GM12878 (cell line): ENCODE results near the gene TP53BP1. TPM values are rescaled to one million over a fixed set of nuclear protein-coding genes. Genes with fewer than 3 reads are reported as not detected.

Experiments used
- ATAC-seq: fragments of 200-7000 bp; cut with Tn5 transposase; 3 replicates; pipeline ENCODE4 v1.9.1; 2020; ENCODE audit warnings: mild to moderate bottlenecking, moderate library complexity
- BruUV-seq: library from RNA; stranded (reverse); fragments of 400-500 nt; replicated peaks from 2 replicates; lab custom pipeline; 2021; lab: Mats Ljungman, UMichigan
- CTCF ChIA-PET: fragments of 300-600 bp; sonication (Branson Sonifier 250); formaldehyde crosslinking; extraction: SDS; loops from one replicate; lab custom pipeline; 2021; ENCODE audit warnings: inconsistent platforms; lab: Yijun Ruan, JAX
- POLR2A ChIA-PET: fragments of 350-600 bp; formaldehyde crosslinking; extraction: SDS; loops from one replicate; lab custom pipeline; 2021; ENCODE audit warnings: inconsistent platforms; lab: Charles Lee
- RAD21 ChIA-PET: fragments of 300-600 bp; sonication (Branson Sonifier 250); formaldehyde crosslinking; loops from one replicate; lab custom pipeline; 2023; ENCODE audit warnings: antibody characterized with exemption; ENCODE audit not compliant: unreplicated experiment; lab: Charles Lee
- SMC1A ChIA-PET: fragments of 300-600 bp; sonication (Branson Sonifier 250); formaldehyde crosslinking; loops from one replicate; lab custom pipeline; 2023; ENCODE audit not compliant: unreplicated experiment, uncharacterized antibody; lab: Charles Lee
- DNase-seq: peaks from one replicate; pipeline ENCODE4 v3.0.0-alpha.2; 2011; ENCODE audit warnings: low read depth, low spot score
- FAIRE-seq: peaks from 3 replicates; lab custom pipeline; 2011; peaks lifted over from hg19 to GRCh38; lab: Jason Lieb, UNC
- H2AFZ ChIP-seq: 2 replicates; pipeline ENCODE4 v1.6.0; 2011; ENCODE audit warnings: low read depth, low read length, control low read depth; ENCODE audit not compliant: control insufficient read depth
- H3K27ac ChIP-seq: 2 replicates; pipeline ENCODE4 v1.5.1; 2011; ENCODE audit warnings: control low read depth; ENCODE audit not compliant: control insufficient read depth, insufficient read depth
- H3K27me3 ChIP-seq, 2 experiments: replicated peaks in 1 of 2; 2 replicates each; pipeline versions ENCODE4 v1.6.0 to v1.6.1; 2011; ENCODE audit warnings: low read length in 1 of 2; ENCODE audit not compliant: control insufficient read depth in 2 of 2, insufficient read depth in 2 of 2
- H3K36me3 ChIP-seq, 2 experiments: 2 replicates each; pipeline ENCODE4 v1.5.1; 2011; ENCODE audit warnings: low read length in 1 of 2; ENCODE audit not compliant: control insufficient read depth in 2 of 2, insufficient read depth in 2 of 2
- H3K4me1 ChIP-seq: 2 replicates; pipeline ENCODE4 v1.6.1; 2011; ENCODE audit warnings: mild to moderate bottlenecking, low read length, moderate library complexity, mixed read lengths; ENCODE audit not compliant: control insufficient read depth, insufficient read depth
- H3K4me2 ChIP-seq: 2 replicates; pipeline ENCODE4 v1.6.0; 2011; ENCODE audit warnings: control low read depth; ENCODE audit not compliant: control insufficient read depth, insufficient read depth
- H3K4me3 ChIP-seq: fragments of 200-600 bp; sonication (generic); 2 replicates; pipeline ENCODE4 v1.5.1; 2016
- H3K79me2 ChIP-seq: 2 replicates; pipeline ENCODE4 v1.6.0; 2011; ENCODE audit warnings: low read length; ENCODE audit not compliant: control insufficient read depth, insufficient read depth
- H3K9ac ChIP-seq: 2 replicates; pipeline ENCODE4 v1.8.0; 2011; ENCODE audit warnings: low read length, control low read depth, mixed read lengths; ENCODE audit not compliant: control insufficient read depth, insufficient read depth
- H3K9me3 ChIP-seq: replicated peaks from 3 replicates; pipeline ENCODE4 v1.5.1; 2011; ENCODE audit warnings: mild to moderate bottlenecking, low read length; ENCODE audit not compliant: control insufficient read depth, insufficient read depth
- H4K20me1 ChIP-seq: 2 replicates; pipeline ENCODE4 v1.6.0; 2011; ENCODE audit not compliant: control insufficient read depth, insufficient read depth
- BCL11A ChIP-seq: IDR thresholded peaks from 2 replicates; pipeline ENCODE4 v1.6.1; 2011; ENCODE audit warnings: low read depth, low read length
- CBX3 ChIP-seq: fragments of 200-600 bp; sonication (generic); IDR thresholded peaks from 2 replicates; pipeline ENCODE4 v1.6.1; 2016; ENCODE audit warnings: low read depth, borderline replicate concordance
- CEBPB ChIP-seq, 2 experiments: fragments of 150-350 bp in 1 of 2; IDR thresholded peaks; 2 replicates each; pipeline ENCODE4 v1.6.1; 2012 to 2014; ENCODE audit warnings: low read depth in 2 of 2, low read length in 2 of 2, borderline replicate concordance in 1 of 2, inconsistent platforms in 1 of 2
- CHD2 ChIP-seq: IDR thresholded peaks from 2 replicates; pipeline ENCODE4 v1.6.1; 2011; ENCODE audit warnings: low read depth, low read length, improper control_type of control experiment, borderline replicate concordance
- ETV6 ChIP-seq, 2 experiments: fragments of 450-650 bp in 1 of 2; IDR thresholded peaks in 1 of 2; conservative IDR thresholded peaks in 1 of 2; 2 replicates each; pipeline ENCODE4 v1.6.1; 2014; ENCODE audit warnings: antibody characterized with exemption in 1 of 2, borderline replicate concordance in 1 of 2, low read depth in 1 of 2, mild to moderate bottlenecking in 1 of 2, moderate library complexity in 1 of 2
- GABPA ChIP-seq: IDR thresholded peaks from 2 replicates; pipeline ENCODE4 v1.6.1; 2014; ENCODE audit warnings: antibody characterized with exemption, low read depth, mild to moderate bottlenecking, inconsistent platforms
- MYC ChIP-seq: IDR thresholded peaks from 2 replicates; pipeline ENCODE4 v1.6.1; 2011; ENCODE audit warnings: mild to moderate bottlenecking, low read length, moderate library complexity, inconsistent platforms; ENCODE audit not compliant: insufficient read depth, insufficient replicate concordance, insufficient read length, severe bottlenecking
- NR2C2 ChIP-seq: IDR thresholded peaks from 2 replicates; pipeline ENCODE4 v1.6.1; 2011; ENCODE audit warnings: borderline replicate concordance, low read depth; ENCODE audit not compliant: control insufficient read depth, insufficient read length
- PAX8 ChIP-seq: fragments of 450-650 bp; IDR thresholded peaks from 2 replicates; pipeline ENCODE4 v1.6.1; 2017; ENCODE audit warnings: mild to moderate bottlenecking, moderate library complexity
- POLR2A ChIP-seq: IDR thresholded peaks from 2 replicates; pipeline ENCODE4 v1.6.1; 2011; ENCODE audit warnings: low read depth, mild to moderate bottlenecking, low read length
- RCOR1 ChIP-seq: conservative IDR thresholded peaks from 2 replicates; pipeline ENCODE4 v1.6.1; 2012; ENCODE audit warnings: low read depth, low read length, improper control_type of control experiment
- SPI1 ChIP-seq: IDR thresholded peaks from 2 replicates; pipeline ENCODE4 v1.6.1; 2011; ENCODE audit warnings: low read depth, mild to moderate bottlenecking, low read length, moderate library complexity, borderline replicate concordance; ENCODE audit not compliant: insufficient read depth
- TCF12 ChIP-seq: IDR thresholded peaks from 2 replicates; pipeline ENCODE4 v1.6.1; 2011; ENCODE audit warnings: low read depth, mild to moderate bottlenecking, low read length
- YBX1 ChIP-seq: fragments of 450-650 bp; IDR thresholded peaks from 2 replicates; pipeline ENCODE4 v1.6.1; 2016; ENCODE audit warnings: antibody characterized with exemption
- ZNF207 ChIP-seq: fragments of 450-650 bp; IDR thresholded peaks from 2 replicates; pipeline ENCODE4 v1.6.1; 2014; ENCODE audit warnings: antibody characterized with exemption, mild to moderate bottlenecking, borderline replicate concordance
- ZNF622 ChIP-seq: fragments of 450-650 bp; IDR thresholded peaks from 2 replicates; pipeline ENCODE4 v1.6.1; 2017; ENCODE audit warnings: mild to moderate bottlenecking, inconsistent platforms
- ZSCAN29 ChIP-seq: fragments of 450-650 bp; IDR thresholded peaks from 2 replicates; pipeline ENCODE4 v1.6.1; 2017; ENCODE audit warnings: mild to moderate bottlenecking, moderate library complexity
- WGBS: methylation state at CpG from one replicate; pipeline ENCODE4 v1.1.6; 2016; ENCODE audit warnings: low lambda C conversion rate; ENCODE audit not compliant: insufficient replicate concordance, insufficient coverage; ENCODE audit errors: missing lambda C conversion rate; 5-methylcytosine and 5-hydroxymethylcytosine counted together
- in situ Hi-C: fragments of 300-500 bp; cut with MboI; formaldehyde crosslinking; loops from 9 replicates; pipeline ENCODE4 v1.14.3; 2018; ENCODE audit warnings: mixed read lengths
- intact Hi-C: fragments of 100-400 bp; cut with micrococcal nuclease; formaldehyde crosslinking; loops from one replicate; pipeline ENCODE4 v1.14.2; 2022; ENCODE audit not compliant: unreplicated experiment
- polyA plus RNA-seq, 11 experiments: library from polyadenylated mRNA; depleted of rRNA in 4 of 11; unstranded in 6 of 11; stranded (reverse) in 5 of 11; fragments of >200 nt; fragmentation: Nextera tagmentation in 4 of 11; fragmentation: Illumina TruSeq in 1 of 11; extraction: Ambion mirVana in 4 of 11; extraction: Trizol in 1 of 11; gene quantifications; 1 replicate in 1 of 11; 2 replicates in 10 of 11; pipeline versions ENCODE4 v1.2.1 to v1.2.3, GENCODE V29; 2011 to 2016; ENCODE audit warnings: inconsistent platforms in 2 of 11, missing spikeins in 2 of 11, low read depth in 1 of 11
- total RNA-seq, 4 experiments: library from RNA; depleted of rRNA in 3 of 4; stranded (reverse); fragments of >200 nt in 3 of 4; fragmentation: Illumina TruSeq in 1 of 4; extraction: Trizol in 1 of 4; gene quantifications; 2 replicates each; pipeline versions ENCODE4 v1.2.1 to v1.2.3, GENCODE V29; 2013 to 2021
- TF ChIP-seq, protein P1 (sequence below): IDR thresholded peaks from 2 replicates; pipeline ENCODE4 v1.6.1; 2011; ENCODE audit warnings: low read depth, low read length, improper control_type of control experiment, borderline replicate concordance
- TF ChIP-seq, protein P2 (sequence below): IDR thresholded peaks from 2 replicates; pipeline ENCODE4 v1.6.1; 2012; ENCODE audit warnings: low read length, inconsistent platforms
- TF ChIP-seq, protein P3 (sequence below): fragments of 450-650 bp; IDR thresholded peaks from 2 replicates; pipeline ENCODE4 v1.6.1; 2018; ENCODE audit warnings: borderline replicate concordance, mild to moderate bottlenecking; ENCODE audit not compliant: partially characterized antibody

The TP53BP1 gene
- total and polyA plus RNA-seq, 10 of the 15 experiments (the other 5 are each of a cell fraction or from before 2014, with no cell fraction given), result 6.2 to 50.2 (median 19.3) TPM

DNA sequence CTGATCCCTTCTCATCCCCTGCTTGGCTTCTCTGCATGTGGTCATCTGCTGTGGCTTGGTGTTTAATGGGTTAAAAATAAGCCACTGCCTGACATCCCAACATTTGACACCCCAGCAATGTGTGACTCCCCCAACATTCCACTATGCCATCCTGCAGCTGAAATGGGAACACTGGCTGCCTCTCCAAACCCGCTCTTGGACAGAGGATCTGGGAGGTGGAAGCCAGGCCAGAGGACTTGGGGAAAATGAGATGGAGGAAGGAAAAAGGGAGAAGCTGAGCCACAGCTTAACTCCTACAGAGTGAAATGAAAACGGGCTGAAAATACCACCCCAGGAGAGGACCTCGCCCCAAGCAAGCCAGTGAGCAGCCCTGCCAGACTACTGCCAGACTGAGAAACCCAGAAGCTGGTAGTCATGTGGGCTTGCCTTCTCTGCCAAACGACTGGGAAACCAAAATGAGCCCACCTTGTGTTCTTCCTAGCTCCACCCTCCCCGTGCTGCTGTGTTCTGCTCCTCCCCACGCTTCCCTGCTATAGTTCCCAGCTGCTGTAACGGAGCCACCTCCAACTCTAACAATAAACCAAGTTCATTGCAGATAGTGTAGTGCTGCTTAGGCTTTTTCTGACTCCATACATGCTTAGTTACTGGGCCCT, 38.2 kb upstream of the TP53BP1 start:
- no peak overlapping the region for H3K9ac ChIP-seq
- POLR2A ChIA-PET, result no interaction called here
- no peaks in the 10 kb centered on the region for H3K4me1 ChIP-seq
- intact Hi-C loops (no loop called here), in situ Hi-C loops (loop anchor here (10.0 kb wide), 1 partner anchor 74 kb away; no protein-coding TSS in a partner anchor)
- no peak overlapping the region for H3K4me2 ChIP-seq
- DNase-seq (no peak), FAIRE-seq (no peak), ATAC-seq (no peak)
- BruUV-seq, result no TSS peak
- no peaks in the 10 kb centered on the region for H3K79me2 ChIP-seq
- CTCF ChIA-PET, result interaction anchor here (0.9 kb wide), 1 partner anchor 17 kb away, joined by 3 read pairs; no protein-coding TSS in a partner anchor
- H2AFZ ChIP-seq, result no peak overlapping the region
- RAD21 ChIA-PET, result interaction anchor here (1.2 kb wide), 1 partner anchor 17 kb away, joined by 4 read pairs; no protein-coding TSS in a partner anchor
- WGBS, result 42% methylated on average over 7 of the region's 7 CpGs
- peaks cover 0 to 3% of the 10 kb centered on the region in 2 experiments; a peak in 3 of 4 replicates for H3K36me3 ChIP-seq
- H3K27ac ChIP-seq, result no peak overlapping the region
- TF ChIP-seq POLR2A, result no peak
- no peak for TF ChIP-seq ZSCAN29
- no peak for TF ChIP-seq TCF12
- TF ChIP-seq, protein P1, sequence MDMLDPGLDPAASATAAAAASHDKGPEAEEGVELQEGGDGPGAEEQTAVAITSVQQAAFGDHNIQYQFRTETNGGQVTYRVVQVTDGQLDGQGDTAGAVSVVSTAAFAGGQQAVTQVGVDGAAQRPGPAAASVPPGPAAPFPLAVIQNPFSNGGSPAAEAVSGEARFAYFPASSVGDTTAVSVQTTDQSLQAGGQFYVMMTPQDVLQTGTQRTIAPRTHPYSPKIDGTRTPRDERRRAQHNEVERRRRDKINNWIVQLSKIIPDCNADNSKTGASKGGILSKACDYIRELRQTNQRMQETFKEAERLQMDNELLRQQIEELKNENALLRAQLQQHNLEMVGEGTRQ, result no peak
- no peak for TF ChIP-seq GABPA
- no peak for TF ChIP-seq PAX8
- no peak for TF ChIP-seq RCOR1
- TF ChIP-seq ZNF207, result no peak
- no peak for TF ChIP-seq ETV6 (conservative IDR thresholded peaks at IDR 0.05 in 1 of 2, IDR thresholded peaks at IDR 0.05 in 1 of 2; ENCODE audit: borderline replicate concordance in 1 of 2, low read depth in 1 of 2)
- TF ChIP-seq YBX1, result no peak
- TF ChIP-seq SPI1, result no peak
- no peak for TF ChIP-seq NR2C2
- no peak for TF ChIP-seq CEBPB (IDR thresholded peaks at IDR 0.05; ENCODE audit: borderline replicate concordance in 1 of 2, low read depth in 2 of 2, low read length in 2 of 2)
- TF ChIP-seq CHD2, result no peak
- no peak for TF ChIP-seq ZNF622
- TF ChIP-seq, protein P2, sequence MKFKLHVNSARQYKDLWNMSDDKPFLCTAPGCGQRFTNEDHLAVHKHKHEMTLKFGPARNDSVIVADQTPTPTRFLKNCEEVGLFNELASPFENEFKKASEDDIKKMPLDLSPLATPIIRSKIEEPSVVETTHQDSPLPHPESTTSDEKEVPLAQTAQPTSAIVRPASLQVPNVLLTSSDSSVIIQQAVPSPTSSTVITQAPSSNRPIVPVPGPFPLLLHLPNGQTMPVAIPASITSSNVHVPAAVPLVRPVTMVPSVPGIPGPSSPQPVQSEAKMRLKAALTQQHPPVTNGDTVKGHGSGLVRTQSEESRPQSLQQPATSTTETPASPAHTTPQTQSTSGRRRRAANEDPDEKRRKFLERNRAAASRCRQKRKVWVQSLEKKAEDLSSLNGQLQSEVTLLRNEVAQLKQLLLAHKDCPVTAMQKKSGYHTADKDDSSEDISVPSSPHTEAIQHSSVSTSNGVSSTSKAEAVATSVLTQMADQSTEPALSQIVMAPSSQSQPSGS, result no peak
- TF ChIP-seq BCL11A, result no peak
- TF ChIP-seq MYC, result no peak
- no peak for TF ChIP-seq CBX3
- TF ChIP-seq, protein P3, sequence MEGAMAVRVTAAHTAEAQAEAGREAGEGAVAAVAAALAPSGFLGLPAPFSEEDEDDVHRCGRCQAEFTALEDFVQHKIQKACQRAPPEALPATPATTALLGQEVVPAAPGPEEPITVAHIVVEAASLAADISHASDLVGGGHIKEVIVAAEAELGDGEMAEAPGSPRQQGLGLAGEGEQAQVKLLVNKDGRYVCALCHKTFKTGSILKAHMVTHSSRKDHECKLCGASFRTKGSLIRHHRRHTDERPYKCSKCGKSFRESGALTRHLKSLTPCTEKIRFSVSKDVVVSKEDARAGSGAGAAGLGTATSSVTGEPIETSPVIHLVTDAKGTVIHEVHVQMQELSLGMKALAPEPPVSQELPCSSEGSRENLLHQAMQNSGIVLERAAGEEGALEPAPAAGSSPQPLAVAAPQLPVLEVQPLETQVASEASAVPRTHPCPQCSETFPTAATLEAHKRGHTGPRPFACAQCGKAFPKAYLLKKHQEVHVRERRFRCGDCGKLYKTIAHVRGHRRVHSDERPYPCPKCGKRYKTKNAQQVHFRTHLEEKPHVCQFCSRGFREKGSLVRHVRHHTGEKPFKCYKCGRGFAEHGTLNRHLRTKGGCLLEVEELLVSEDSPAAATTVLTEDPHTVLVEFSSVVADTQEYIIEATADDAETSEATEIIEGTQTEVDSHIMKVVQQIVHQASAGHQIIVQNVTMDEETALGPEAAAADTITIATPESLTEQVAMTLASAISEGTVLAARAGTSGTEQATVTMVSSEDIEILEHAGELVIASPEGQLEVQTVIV, result no peak
- no peaks in the 10 kb centered on the region for H3K27me3 ChIP-seq
- SMC1A ChIA-PET, result no interaction called here
- H3K9me3 ChIP-seq, result no peaks in the 10 kb centered on the region
- no peak overlapping the region for H3K4me3 ChIP-seq
- no peaks in the 10 kb centered on the region for H4K20me1 ChIP-seq
